GM12878 (cell line): ENCODE data around the gene UBE2QL1. TPM values are rescaled to one million over a fixed set of nuclear protein-coding genes. Genes with fewer than 3 reads are reported as not detected.

Experiments used
- ATAC-seq: fragments of 200-7000 bp; cut with Tn5 transposase; 3 replicates; pipeline ENCODE4 v1.9.1; 2020; ENCODE audit warnings: mild to moderate bottlenecking, moderate library complexity
- BruUV-seq: library from RNA; stranded (reverse); fragments of 400-500 nt; replicated peaks from 2 replicates; lab custom pipeline; 2021; lab: Mats Ljungman, UMichigan
- CTCF ChIA-PET: fragments of 300-600 bp; sonication (Branson Sonifier 250); formaldehyde crosslinking; extraction: SDS; loops from one replicate; lab custom pipeline; 2021; ENCODE audit warnings: inconsistent platforms; lab: Yijun Ruan, JAX
- POLR2A ChIA-PET: fragments of 350-600 bp; formaldehyde crosslinking; extraction: SDS; loops from one replicate; lab custom pipeline; 2021; ENCODE audit warnings: inconsistent platforms; lab: Charles Lee
- RAD21 ChIA-PET: fragments of 300-600 bp; sonication (Branson Sonifier 250); formaldehyde crosslinking; loops from one replicate; lab custom pipeline; 2023; ENCODE audit warnings: antibody characterized with exemption; ENCODE audit not compliant: unreplicated experiment; lab: Charles Lee
- SMC1A ChIA-PET: fragments of 300-600 bp; sonication (Branson Sonifier 250); formaldehyde crosslinking; loops from one replicate; lab custom pipeline; 2023; ENCODE audit not compliant: unreplicated experiment, uncharacterized antibody; lab: Charles Lee
- DNase-seq: peaks from one replicate; pipeline ENCODE4 v3.0.0-alpha.2; 2011; ENCODE audit warnings: low read depth, low spot score
- FAIRE-seq: peaks from 3 replicates; lab custom pipeline; 2011; peaks lifted over from hg19 to GRCh38; lab: Jason Lieb, UNC
- H2AFZ ChIP-seq: 2 replicates; pipeline ENCODE4 v1.6.0; 2011; ENCODE audit warnings: low read depth, low read length, control low read depth; ENCODE audit not compliant: control insufficient read depth
- H3K27ac ChIP-seq: 2 replicates; pipeline ENCODE4 v1.5.1; 2011; ENCODE audit warnings: control low read depth; ENCODE audit not compliant: control insufficient read depth, insufficient read depth
- H3K27me3 ChIP-seq, 2 experiments: replicated peaks in 1 of 2; 2 replicates each; pipeline versions ENCODE4 v1.6.0 to v1.6.1; 2011; ENCODE audit warnings: low read length in 1 of 2; ENCODE audit not compliant: control insufficient read depth in 2 of 2, insufficient read depth in 2 of 2
- H3K36me3 ChIP-seq, 2 experiments: 2 replicates each; pipeline ENCODE4 v1.5.1; 2011; ENCODE audit warnings: low read length in 1 of 2; ENCODE audit not compliant: control insufficient read depth in 2 of 2, insufficient read depth in 2 of 2
- H3K4me1 ChIP-seq: 2 replicates; pipeline ENCODE4 v1.6.1; 2011; ENCODE audit warnings: mild to moderate bottlenecking, low read length, moderate library complexity, mixed read lengths; ENCODE audit not compliant: control insufficient read depth, insufficient read depth
- H3K4me2 ChIP-seq: 2 replicates; pipeline ENCODE4 v1.6.0; 2011; ENCODE audit warnings: control low read depth; ENCODE audit not compliant: control insufficient read depth, insufficient read depth
- H3K4me3 ChIP-seq: fragments of 200-600 bp; sonication (generic); 2 replicates; pipeline ENCODE4 v1.5.1; 2016
- H3K79me2 ChIP-seq: 2 replicates; pipeline ENCODE4 v1.6.0; 2011; ENCODE audit warnings: low read length; ENCODE audit not compliant: control insufficient read depth, insufficient read depth
- H3K9ac ChIP-seq: 2 replicates; pipeline ENCODE4 v1.8.0; 2011; ENCODE audit warnings: low read length, control low read depth, mixed read lengths; ENCODE audit not compliant: control insufficient read depth, insufficient read depth
- H3K9me3 ChIP-seq: replicated peaks from 3 replicates; pipeline ENCODE4 v1.5.1; 2011; ENCODE audit warnings: mild to moderate bottlenecking, low read length; ENCODE audit not compliant: control insufficient read depth, insufficient read depth
- H4K20me1 ChIP-seq: 2 replicates; pipeline ENCODE4 v1.6.0; 2011; ENCODE audit not compliant: control insufficient read depth, insufficient read depth
- EED ChIP-seq: sonication (generic); IDR thresholded peaks from 2 replicates; pipeline ENCODE4 v1.6.1; 2016; ENCODE audit warnings: antibody characterized with exemption, low read depth
- MYB ChIP-seq: fragments of 150-350 bp; IDR thresholded peaks from 2 replicates; pipeline ENCODE4 v1.6.1; 2014; ENCODE audit warnings: mild to moderate bottlenecking, low read depth, low read length, borderline replicate concordance
- SMAD5 ChIP-seq: IDR thresholded peaks from 2 replicates; pipeline ENCODE4 v1.6.1; 2016; ENCODE audit warnings: antibody characterized with exemption, low read depth
- SPI1 ChIP-seq: IDR thresholded peaks from 2 replicates; pipeline ENCODE4 v1.6.1; 2011; ENCODE audit warnings: low read depth, mild to moderate bottlenecking, low read length, moderate library complexity, borderline replicate concordance; ENCODE audit not compliant: insufficient read depth
- WGBS: methylation state at CpG from one replicate; pipeline ENCODE4 v1.1.6; 2016; ENCODE audit warnings: low lambda C conversion rate; ENCODE audit not compliant: insufficient replicate concordance, insufficient coverage; ENCODE audit errors: missing lambda C conversion rate; 5-methylcytosine and 5-hydroxymethylcytosine counted together
- in situ Hi-C: fragments of 300-500 bp; cut with MboI; formaldehyde crosslinking; loops from 9 replicates; pipeline ENCODE4 v1.14.3; 2018; ENCODE audit warnings: mixed read lengths
- intact Hi-C: fragments of 100-400 bp; cut with micrococcal nuclease; formaldehyde crosslinking; loops from one replicate; pipeline ENCODE4 v1.14.2; 2022; ENCODE audit not compliant: unreplicated experiment
- polyA plus RNA-seq, 11 experiments: library from polyadenylated mRNA; depleted of rRNA in 4 of 11; unstranded in 6 of 11; stranded (reverse) in 5 of 11; fragments of >200 nt; fragmentation: Nextera tagmentation in 4 of 11; fragmentation: Illumina TruSeq in 1 of 11; extraction: Ambion mirVana in 4 of 11; extraction: Trizol in 1 of 11; gene quantifications; 1 replicate in 1 of 11; 2 replicates in 10 of 11; pipeline versions ENCODE4 v1.2.1 to v1.2.3, GENCODE V29; 2011 to 2016; ENCODE audit warnings: inconsistent platforms in 2 of 11, missing spikeins in 2 of 11, low read depth in 1 of 11
- total RNA-seq, 4 experiments: library from RNA; depleted of rRNA in 3 of 4; stranded (reverse); fragments of >200 nt in 3 of 4; fragmentation: Illumina TruSeq in 1 of 4; extraction: Trizol in 1 of 4; gene quantifications; 2 replicates each; pipeline versions ENCODE4 v1.2.1 to v1.2.3, GENCODE V29; 2013 to 2021
- TF ChIP-seq, protein P1 (sequence below): fragments of 450-650 bp; IDR thresholded peaks from 2 replicates; pipeline ENCODE4 v1.6.1; 2017; ENCODE audit warnings: borderline replicate concordance

Gene UBE2QL1
- total and polyA plus RNA-seq, 10 of the 15 experiments (the other 5 are each of a cell fraction or from before 2014, with no cell fraction given): 0.03 to 0.62 (median 0.04) TPM; not detected in 6

DNA sequence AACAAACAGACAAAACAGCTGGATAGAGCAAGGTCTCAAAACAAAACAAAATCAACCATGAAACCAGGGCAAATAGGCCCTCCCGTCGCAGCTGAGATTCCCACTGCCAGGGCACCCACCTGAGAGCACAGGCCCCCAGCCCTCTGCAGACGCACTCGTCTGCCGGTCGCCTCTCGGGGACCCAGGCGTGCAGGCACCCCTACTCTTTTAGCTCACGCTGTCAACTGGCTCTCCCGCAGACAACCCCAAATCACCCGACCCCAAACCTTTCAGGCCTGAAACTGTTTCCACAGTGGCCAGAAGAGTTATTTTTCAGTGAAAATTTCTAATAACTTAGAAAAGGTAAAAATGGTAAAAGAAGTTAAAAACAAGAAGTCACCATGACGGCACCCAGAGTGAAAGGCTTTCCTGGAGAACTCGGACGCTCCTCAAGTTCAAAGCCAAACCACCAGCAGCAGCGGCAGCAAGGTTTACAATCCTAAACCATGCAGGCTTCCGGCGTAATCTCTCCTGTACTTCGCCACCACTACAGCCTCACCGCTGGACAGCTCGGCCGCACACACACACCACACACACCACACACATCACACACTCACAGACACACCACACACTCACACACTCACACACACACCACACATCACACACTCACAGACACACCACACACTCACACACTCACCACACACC is 1.9 kb upstream of the UBE2QL1 start:
- Histone ChIP-seq H3K9ac (no peak overlapping the region), H3K9me3 (no peaks in the 10 kb centered on the region; the same call in 2 of the 3 replicates), H3K4me2 (no peak overlapping the region), H3K27me3 (peaks cover 4 to 15% of the 10 kb centered on the region in 2 experiments), H2AFZ (no peak overlapping the region), H4K20me1 (no peaks in the 10 kb centered on the region; the same call in 1 of the 2 replicates), H3K4me1 (no peaks in the 10 kb centered on the region), H3K36me3 (no peaks in the 10 kb centered on the region), H3K79me2 (no peaks in the 10 kb centered on the region), H3K27ac (no peak overlapping the region), H3K4me3 (no peak overlapping the region)
- BruUV-seq: no TSS peak
- ChIA-PET SMC1A (interaction anchor here (0.6 kb wide), 1 partner anchor 280 kb away, joined by 3 read pairs; no protein-coding TSS in a partner anchor), POLR2A (no interaction called here), CTCF (interaction anchor here (1.6 kb wide), 1 partner anchor 12 kb away, joined by 7 read pairs; no protein-coding TSS in a partner anchor), RAD21 (interaction anchor here (1.1 kb wide), 1 partner anchor 37 kb away, joined by 3 read pairs; no protein-coding TSS in a partner anchor)
- no peak for FAIRE-seq
- WGBS: 79% methylated on average over 21 of the region's 21 CpGs
- no peak for TF ChIP-seq EED
- no peak for TF ChIP-seq MYB
- TF ChIP-seq SPI1: no peak
- no peak for DNase-seq
- ATAC-seq: no peak
- intact Hi-C loops (no loop called here), in situ Hi-C loops (no loop called here)

DNA sequence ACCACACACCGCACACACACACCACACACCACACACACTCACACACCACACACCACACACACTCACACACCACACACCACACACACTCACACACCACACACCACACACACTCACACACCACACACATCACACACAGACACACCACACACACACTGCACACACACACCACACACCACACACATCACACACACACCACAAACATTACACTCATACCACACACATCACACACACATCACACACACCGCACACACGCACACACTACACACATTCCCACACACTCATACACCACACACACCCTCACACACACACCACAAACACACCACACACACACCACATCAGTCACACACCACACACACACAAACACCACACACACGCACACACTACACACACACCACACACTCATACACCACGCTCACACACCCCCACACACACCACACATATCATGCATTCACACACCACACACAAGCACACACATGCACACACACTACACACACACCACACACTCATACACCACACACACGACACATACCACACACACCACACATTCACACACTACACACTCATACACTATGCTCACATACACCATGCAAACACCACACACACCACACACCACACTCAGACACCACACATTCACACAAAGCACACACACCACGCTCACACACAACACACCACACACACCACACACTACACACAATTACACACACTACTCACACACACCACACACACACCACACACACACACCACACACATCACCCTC is 1.1 kb upstream of the UBE2QL1 start:
- H3K4me1 ChIP-seq: no peaks in the 10 kb centered on the region
- H3K36me3 ChIP-seq: no peaks in the 10 kb centered on the region
- no peak overlapping the region for H3K4me2 ChIP-seq
- no peak for DNase-seq
- SMC1A ChIA-PET: no interaction called here
- RAD21 ChIA-PET: no interaction called here
- CTCF ChIA-PET: no interaction called here
- FAIRE-seq: peak; percentile 73
- 91% methylated on average over 6 of the region's 7 CpGs for WGBS
- in situ Hi-C loops (no loop called here), intact Hi-C loops (no loop called here)
- no peak overlapping the region for H3K4me3 ChIP-seq
- H4K20me1 ChIP-seq: no peaks in the 10 kb centered on the region; the same call in 1 of the 2 replicates
- H3K27ac ChIP-seq: no peak overlapping the region
- no peak overlapping the region for H3K9ac ChIP-seq
- POLR2A ChIA-PET: no interaction called here
- no peaks in the 10 kb centered on the region for H3K79me2 ChIP-seq
- ATAC-seq: no peak
- no peaks in the 10 kb centered on the region; the same call in 2 of the 3 replicates for H3K9me3 ChIP-seq
- no peak overlapping the region for H2AFZ ChIP-seq
- H3K27me3 ChIP-seq: peaks cover 4 to 15% of the 10 kb centered on the region in 2 experiments
- no TSS peak for BruUV-seq
- TF ChIP-seq SMAD5: no peak
- TF ChIP-seq, protein P1, sequence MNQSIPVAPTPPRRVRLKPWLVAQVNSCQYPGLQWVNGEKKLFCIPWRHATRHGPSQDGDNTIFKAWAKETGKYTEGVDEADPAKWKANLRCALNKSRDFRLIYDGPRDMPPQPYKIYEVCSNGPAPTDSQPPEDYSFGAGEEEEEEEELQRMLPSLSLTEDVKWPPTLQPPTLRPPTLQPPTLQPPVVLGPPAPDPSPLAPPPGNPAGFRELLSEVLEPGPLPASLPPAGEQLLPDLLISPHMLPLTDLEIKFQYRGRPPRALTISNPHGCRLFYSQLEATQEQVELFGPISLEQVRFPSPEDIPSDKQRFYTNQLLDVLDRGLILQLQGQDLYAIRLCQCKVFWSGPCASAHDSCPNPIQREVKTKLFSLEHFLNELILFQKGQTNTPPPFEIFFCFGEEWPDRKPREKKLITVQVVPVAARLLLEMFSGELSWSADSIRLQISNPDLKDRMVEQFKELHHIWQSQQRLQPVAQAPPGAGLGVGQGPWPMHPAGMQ: peak; percentile 6; the same call in 1 of the 2 replicates
- TF ChIP-seq, all 136 proteins: peak for 1
